Keratinocyte (primary cell): ENCODE results near the gene MFNG. TPM values are rescaled to one million over a fixed set of nuclear protein-coding genes. Genes with fewer than 3 reads are reported as not detected.

Source experiments
- DNase-seq: peaks from one replicate; pipeline ENCODE4 v3.0.0-alpha.2; 2011; ENCODE audit warnings: low read depth, missing footprints, low spot score
- FAIRE-seq: peaks from 2 replicates; lab custom pipeline; 2011; peaks lifted over from hg19 to GRCh38; lab: Jason Lieb, UNC
- H2AFZ ChIP-seq: 2 replicates; pipeline ENCODE4 v1.6.0; 2012; ENCODE audit warnings: low read length, control low read depth, inconsistent platforms; ENCODE audit not compliant: control insufficient read depth
- H3K27ac ChIP-seq: 2 replicates; pipeline ENCODE4 v1.5.1; 2011; ENCODE audit warnings: low read length; ENCODE audit not compliant: control insufficient read depth, insufficient read depth
- H3K27me3 ChIP-seq: 3 replicates; pipeline ENCODE4 v1.6.0; 2011; ENCODE audit warnings: low read length; ENCODE audit not compliant: control insufficient read depth, insufficient read depth; ENCODE audit errors: extremely low read depth
- H3K36me3 ChIP-seq, 2 experiments: 2 replicates in 1 of 2; 3 replicates in 1 of 2; pipeline ENCODE4 v1.5.1; 2011; ENCODE audit warnings: low read length in 2 of 2, mild to moderate bottlenecking in 1 of 2; ENCODE audit not compliant: control insufficient read depth in 2 of 2, insufficient read depth in 2 of 2; ENCODE audit errors: extremely low read depth in 1 of 2
- H3K4me1 ChIP-seq: 3 replicates; pipeline ENCODE4 v1.5.1; 2011; ENCODE audit warnings: low read length; ENCODE audit not compliant: control insufficient read depth, insufficient read depth; ENCODE audit errors: extremely low read depth
- H3K4me2 ChIP-seq: 3 replicates; pipeline ENCODE4 v1.6.0; 2011; ENCODE audit warnings: low read depth, low read length; ENCODE audit not compliant: control insufficient read depth, insufficient read depth; ENCODE audit errors: extremely low read depth
- H3K4me3 ChIP-seq, 3 experiments: fragments of 200-600 bp in 1 of 3; sonication (generic) in 1 of 3; 2 replicates in 2 of 3; 3 replicates in 1 of 3; pipeline ENCODE4 v1.5.1; 2011 to 2016; ENCODE audit warnings: low read length in 3 of 3, mild to moderate bottlenecking in 3 of 3, control low read depth in 2 of 3, inconsistent platforms in 1 of 3, low read depth in 1 of 3, mixed read lengths in 1 of 3, mixed run types in 1 of 3, moderate library complexity in 1 of 3; ENCODE audit not compliant: control insufficient read depth in 2 of 3, insufficient read depth in 2 of 3; ENCODE audit errors: extremely low read depth in 1 of 3
- H3K79me2 ChIP-seq: 2 replicates; pipeline ENCODE4 v1.6.0; 2012; ENCODE audit warnings: low read length; ENCODE audit not compliant: control insufficient read depth, insufficient read depth
- H3K9ac ChIP-seq: 3 replicates; pipeline ENCODE4 v1.6.0; 2011; ENCODE audit warnings: low read length; ENCODE audit not compliant: control insufficient read depth, insufficient read depth; ENCODE audit errors: extremely low read depth
- H3K9me1 ChIP-seq: 3 replicates; pipeline ENCODE4 v1.6.0; 2011; ENCODE audit warnings: low read length; ENCODE audit not compliant: control insufficient read depth, insufficient read depth; ENCODE audit errors: extremely low read depth
- H3K9me3 ChIP-seq: 2 replicates; pipeline ENCODE4 v1.5.1; 2012; ENCODE audit warnings: low read depth, low read length; ENCODE audit not compliant: control insufficient read depth
- H4K20me1 ChIP-seq: 3 replicates; pipeline ENCODE4 v1.6.0; 2011; ENCODE audit warnings: low read length; ENCODE audit not compliant: control insufficient read depth, insufficient read depth; ENCODE audit errors: extremely low read depth
- EZH2 ChIP-seq: IDR thresholded peaks from one replicate; pipeline ENCODE4 v1.6.1; 2012; ENCODE audit warnings: inconsistent platforms, mild to moderate bottlenecking, low read length, moderate library complexity
- dilution Hi-C: fragments of 300-500 bp; cut with MboI; formaldehyde crosslinking; loops from one replicate; pipeline ENCODE4 v1.7.0; 2020; ENCODE audit warnings: low sequenced_read_pairs; ENCODE audit not compliant: extremely low pct_ligation_motif_present
- polyA plus RNA-seq, 5 experiments: library from polyadenylated mRNA; depleted of rRNA in 3 of 5; stranded (reverse) in 3 of 5; stranded (forward) in 1 of 5; unstranded in 1 of 5; fragments of >200 nt; gene quantifications; 1 replicate in 1 of 5; 2 replicates in 3 of 5; 3 replicates in 1 of 5; pipeline versions ENCODE4 v1.2.1 to v1.2.3, GENCODE V29; 2011 to 2012; ENCODE audit warnings: missing spikeins in 2 of 5, low read depth in 1 of 5, low replicate concordance in 1 of 5
- TF ChIP-seq, protein P1 (sequence below), 3 experiments: IDR thresholded peaks in 1 of 3; conservative IDR thresholded peaks in 1 of 3; optimal IDR thresholded peaks in 1 of 3; 2 replicates in 2 of 3; 3 replicates in 1 of 3; pipeline versions ENCODE3 to v1.5.1; 2011; ENCODE audit warnings: low read length in 3 of 3, mild to moderate bottlenecking in 3 of 3, moderate library complexity in 2 of 3, control low read depth in 1 of 3, inconsistent platforms in 1 of 3; ENCODE audit not compliant: insufficient read depth in 2 of 3; ENCODE audit errors: extremely low read depth in 1 of 3

The MFNG gene
- polyA plus RNA-seq, 1 donor (not counting 4 experiments of a cell fraction or from before 2014, with no cell fraction given): 5.9 TPM

DNA sequence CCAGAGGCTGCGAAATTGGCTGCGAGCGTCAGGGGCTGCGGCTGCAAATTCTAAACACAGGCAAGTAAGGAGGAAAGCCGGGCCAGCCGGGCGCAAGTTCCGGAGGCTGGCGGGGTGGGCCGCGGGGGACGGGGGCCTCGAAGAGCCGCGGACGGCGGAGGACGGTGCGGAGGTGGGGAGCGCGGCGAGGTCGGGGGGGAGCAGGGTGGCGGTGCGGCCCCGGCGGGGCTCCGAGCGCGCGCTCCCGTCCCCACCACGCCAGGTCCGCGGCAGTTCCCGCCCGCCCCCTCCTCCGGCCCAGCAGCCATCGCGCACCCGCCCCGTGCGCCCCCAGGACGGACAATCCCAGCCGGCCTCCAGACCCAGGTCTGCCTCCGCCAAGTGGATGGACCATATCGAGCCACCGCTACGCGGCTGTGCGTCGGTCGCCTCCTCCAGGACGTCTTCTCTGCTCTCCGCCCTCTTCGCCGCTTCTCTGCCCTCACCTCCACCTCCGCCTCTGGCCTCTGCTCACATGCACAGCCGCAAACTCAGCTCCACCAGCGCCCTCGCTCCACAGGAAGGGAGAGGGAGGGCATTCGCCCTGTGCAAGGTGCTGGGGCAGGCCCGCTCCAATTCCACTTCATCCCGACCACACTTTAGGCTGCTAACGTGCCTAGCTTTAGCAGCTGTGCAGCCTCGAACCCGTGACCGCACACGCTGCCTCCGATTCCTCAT is 66.1 kb downstream of the MFNG start:
- no peaks in the 10 kb centered on the region for H3K36me3 ChIP-seq
- H4K20me1 ChIP-seq: no peaks in the 10 kb centered on the region
- peak overlapping the region; percentile 75 for H3K4me2 ChIP-seq
- no peaks in the 10 kb centered on the region for H3K9me1 ChIP-seq
- DNase-seq: no peak
- H3K27me3 ChIP-seq: peaks cover 11% of the 10 kb centered on the region
- no peak for TF ChIP-seq EZH2
- TF ChIP-seq, protein P1, sequence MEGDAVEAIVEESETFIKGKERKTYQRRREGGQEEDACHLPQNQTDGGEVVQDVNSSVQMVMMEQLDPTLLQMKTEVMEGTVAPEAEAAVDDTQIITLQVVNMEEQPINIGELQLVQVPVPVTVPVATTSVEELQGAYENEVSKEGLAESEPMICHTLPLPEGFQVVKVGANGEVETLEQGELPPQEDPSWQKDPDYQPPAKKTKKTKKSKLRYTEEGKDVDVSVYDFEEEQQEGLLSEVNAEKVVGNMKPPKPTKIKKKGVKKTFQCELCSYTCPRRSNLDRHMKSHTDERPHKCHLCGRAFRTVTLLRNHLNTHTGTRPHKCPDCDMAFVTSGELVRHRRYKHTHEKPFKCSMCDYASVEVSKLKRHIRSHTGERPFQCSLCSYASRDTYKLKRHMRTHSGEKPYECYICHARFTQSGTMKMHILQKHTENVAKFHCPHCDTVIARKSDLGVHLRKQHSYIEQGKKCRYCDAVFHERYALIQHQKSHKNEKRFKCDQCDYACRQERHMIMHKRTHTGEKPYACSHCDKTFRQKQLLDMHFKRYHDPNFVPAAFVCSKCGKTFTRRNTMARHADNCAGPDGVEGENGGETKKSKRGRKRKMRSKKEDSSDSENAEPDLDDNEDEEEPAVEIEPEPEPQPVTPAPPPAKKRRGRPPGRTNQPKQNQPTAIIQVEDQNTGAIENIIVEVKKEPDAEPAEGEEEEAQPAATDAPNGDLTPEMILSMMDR (optimal IDR thresholded peaks at IDR 0.05 in 1 of 3, IDR thresholded peaks at IDR 0.05 in 1 of 3, conservative IDR thresholded peaks at IDR 0.05 in 1 of 3; ENCODE audit: extremely low read depth in 1 of 3, insufficient read depth in 2 of 3, low read length in 3 of 3): peak in 1 of 3 experiments; percentile 23
- peaks cover 25% of the 10 kb centered on the region for H3K4me1 ChIP-seq
- peak overlapping the region; percentile 20 to 54 (median 53) for H3K4me3 ChIP-seq
- peak overlapping the region; percentile 36 for H3K9ac ChIP-seq
- no peak overlapping the region for H3K27ac ChIP-seq
- no peaks in the 10 kb centered on the region for H3K79me2 ChIP-seq
- dilution Hi-C loops: no loop called here
- H2AFZ ChIP-seq: peak overlapping the region; percentile 77
- H3K9me3 ChIP-seq: no peaks in the 10 kb centered on the region
- no peak for FAIRE-seq

DNA sequence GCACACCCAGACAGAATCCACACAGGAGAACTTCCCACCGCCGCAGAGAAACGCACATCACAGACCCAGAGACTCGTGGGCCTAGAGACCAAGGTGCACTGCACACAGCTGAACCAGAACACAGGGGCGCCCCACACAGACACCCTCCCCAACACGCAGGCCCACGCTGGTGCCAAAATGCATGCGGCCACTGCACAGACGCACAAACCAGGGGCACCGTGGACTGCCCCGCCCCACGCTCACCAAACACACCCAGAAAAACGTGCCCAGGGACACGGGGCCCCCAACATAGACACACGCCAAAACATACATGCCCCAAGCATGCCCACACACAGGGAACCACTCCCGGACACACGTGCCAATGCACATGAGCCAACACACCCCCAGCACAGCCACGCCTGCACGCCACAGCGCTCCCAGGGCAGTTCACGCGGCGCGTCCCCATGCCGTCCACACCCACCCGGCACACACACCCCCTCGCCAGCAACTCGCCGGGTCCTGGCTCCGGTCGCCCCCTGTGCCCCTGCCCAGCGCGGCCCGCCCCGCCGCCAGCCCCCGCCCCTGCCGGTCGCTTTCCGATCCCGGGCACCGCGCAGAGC is 66.7 kb downstream of the MFNG start:
- Histone ChIP-seq H3K27ac (no peak overlapping the region), H3K9me3 (no peaks in the 10 kb centered on the region), H2AFZ (no peak overlapping the region), H3K4me2 (peak overlapping the region; percentile 75), H3K79me2 (no peaks in the 10 kb centered on the region), H3K4me1 (peaks cover 25% of the 10 kb centered on the region), H3K9me1 (no peaks in the 10 kb centered on the region), H4K20me1 (no peaks in the 10 kb centered on the region), H3K36me3 (no peaks in the 10 kb centered on the region), H3K9ac (peak overlapping the region; percentile 62), H3K27me3 (peaks cover 7% of the 10 kb centered on the region), H3K4me3 (peak overlapping the region in 1 of 3 experiments; percentile 54)
- TF ChIP-seq, protein P1 (optimal IDR thresholded peaks at IDR 0.05 in 1 of 3, IDR thresholded peaks at IDR 0.05 in 1 of 3, conservative IDR thresholded peaks at IDR 0.05 in 1 of 3; ENCODE audit: extremely low read depth in 1 of 3, insufficient read depth in 2 of 3, low read length in 3 of 3): peak in 1 of 3 experiments; percentile 13
- no peak for TF ChIP-seq EZH2
- FAIRE-seq (no peak), DNase-seq (no peak)
- dilution Hi-C loops: no loop called here

Other genes with a start within 250 kb of the MFNG start
- 71.9 to 128 TPM (median 78.6 TPM) in 3 replicates for gene RAC2, start 242.1 kb downstream of the MFNG start, polyA plus RNA-seq
- gene CYTH4, start 203.9 kb downstream of the MFNG start, polyA plus RNA-seq: 0.05 to 0.12 TPM (median 0.06 TPM) in 3 replicates
- 0.13 to 0.28 TPM (median 0.19 TPM) in 3 replicates for gene ELFN2, start 58.9 kb downstream of the MFNG start, polyA plus RNA-seq
- gene CARD10, start 33.0 kb upstream of the MFNG start, polyA plus RNA-seq: 32.2 to 50.8 TPM (median 40.1 TPM) in 3 replicates
- gene CDC42EP1, start 74.1 kb upstream of the MFNG start, polyA plus RNA-seq: 10.5 to 18.4 TPM (median 13.5 TPM) in 3 replicates
- not detected in 3 replicates for gene LGALS2, start 93.7 kb upstream of the MFNG start, polyA plus RNA-seq
- 29.2 to 36.4 TPM (median 32.5 TPM) in 3 replicates for gene GGA1, start 122.5 kb upstream of the MFNG start, polyA plus RNA-seq
- gene SH3BP1, start 153.3 kb upstream of the MFNG start, polyA plus RNA-seq: 27.2 to 49.8 TPM (median 32.6 TPM) in 3 replicates
- 4.6 to 6.3 TPM (median 5.2 TPM) in 3 replicates for gene PDXP, start 172.3 kb upstream of the MFNG start, polyA plus RNA-seq
- gene LGALS1, start 189.3 kb upstream of the MFNG start, polyA plus RNA-seq: 1,629 to 5,918 TPM (median 2,086 TPM) in 3 replicates
- gene NOL12, start 200.0 kb upstream of the MFNG start, polyA plus RNA-seq: 22.1 to 23.8 TPM (median 22.1 TPM) in 3 replicates
- gene TRIOBP, start 210.7 kb upstream of the MFNG start, polyA plus RNA-seq: 13.9 to 24.8 TPM (median 22.2 TPM) in 3 replicates